ENCODE measurements around the gene GRM5. TPM values are rescaled to one million over a fixed set of nuclear protein-coding genes. Genes with fewer than 3 reads are reported as not detected.
"Not testable (repeated sequence)": the region's sequence is repeated elsewhere in the genome, so short reads cannot be mapped to it uniquely, and the experiment has no call there.

GRM5 gene
- total RNA-seq, result under 1 TPM in 1 of 4 donors, not detected in 3; 0.53 TPM

GRCh38 chr11:89065651-89066201, at the start of gene GRM5:
TSS of gene GRM5 (minus strand) at chr11:89065982. CDS start at chr11:89047872, 18,110 bp downstream.
- H3K9me3 ChIP-seq, H3K4me1 ChIP-seq, H3K27me3 ChIP-seq, H3K4me3 ChIP-seq, H3K27ac ChIP-seq, DNase-seq, H3K36me3 ChIP-seq: not testable (repeated sequence)

- TF ChIP-seq CTCF (IDR thresholded peaks at IDR 0.05), result peak in 4 of 6 experiments; percentile 29 to 56 (median 50)
- H3K4me3 ChIP-seq, H3K27me3 ChIP-seq, DNase-seq, H3K9me3 ChIP-seq, H3K4me1 ChIP-seq, H3K36me3 ChIP-seq, H3K27ac ChIP-seq: not testable (repeated sequence)
Observed at GRCh38 chr11:89097956-89098355, 32.2 kb upstream of the GRM5 start.

DNA sequence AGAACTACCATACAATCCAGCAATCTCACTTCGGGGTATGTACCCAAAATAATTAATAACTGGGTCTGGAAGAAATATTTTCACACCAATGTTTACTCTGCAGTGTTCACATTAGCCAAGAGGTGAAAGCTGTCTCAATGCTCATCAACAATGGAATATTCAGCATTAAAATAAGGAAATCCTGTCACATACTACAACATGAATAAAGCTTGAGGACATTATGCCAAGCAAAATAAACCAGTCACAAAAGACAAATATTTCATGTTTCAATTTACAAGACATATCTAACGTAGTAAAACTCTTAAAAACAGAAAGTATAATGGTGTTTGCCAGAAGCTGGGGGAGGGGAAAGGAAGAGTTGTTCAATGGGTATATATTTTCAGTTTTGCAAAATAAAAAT, 28.0 kb upstream of the GRM5 start:
- H3K27me3 ChIP-seq, DNase-seq, H3K9me3 ChIP-seq, H3K4me1 ChIP-seq, H3K27ac ChIP-seq, H3K36me3 ChIP-seq, H3K4me3 ChIP-seq: not testable (repeated sequence)

- H3K27ac ChIP-seq, H3K4me1 ChIP-seq: not testable (repeated sequence)
Observed at GRCh38 chr11:89084951-89085350, 19.2 kb upstream of the GRM5 start.

GRCh38 chr11:89070911-89071310, 5.1 kb upstream of the GRM5 start:
- not testable (repeated sequence) for H3K36me3 ChIP-seq, H3K9me3 ChIP-seq

More at GRCh38 chr11:89084951-89085350, 19.2 kb upstream of the GRM5 start:
- not testable (repeated sequence) for H3K36me3 ChIP-seq, H3K4me3 ChIP-seq, H3K27me3 ChIP-seq, DNase-seq, H3K9me3 ChIP-seq

GRCh38 chr11:89067264-89067663, 1.5 kb upstream of the GRM5 start:
- no peaks in the 10 kb centered on the region for H3K27me3 ChIP-seq
- no peak overlapping the region for H3K4me3 ChIP-seq
- H3K4me1 ChIP-seq, result no peaks in the 10 kb centered on the region
- no peak overlapping the region for H3K27ac ChIP-seq
- TF ChIP-seq CTCF (IDR thresholded peaks at IDR 0.05) (no peak), POLR2A (IDR thresholded peaks at IDR 0.05) (no peak)
- no peaks in the 10 kb centered on the region for H3K9me3 ChIP-seq
- DNase-seq, result no peak
- no peaks in the 10 kb centered on the region for H3K36me3 ChIP-seq

More at GRCh38 chr11:89070911-89071310, 5.1 kb upstream of the GRM5 start:
- not testable (repeated sequence) for H3K27me3 ChIP-seq, H3K4me1 ChIP-seq, H3K4me3 ChIP-seq, H3K27ac ChIP-seq, DNase-seq

DNA sequence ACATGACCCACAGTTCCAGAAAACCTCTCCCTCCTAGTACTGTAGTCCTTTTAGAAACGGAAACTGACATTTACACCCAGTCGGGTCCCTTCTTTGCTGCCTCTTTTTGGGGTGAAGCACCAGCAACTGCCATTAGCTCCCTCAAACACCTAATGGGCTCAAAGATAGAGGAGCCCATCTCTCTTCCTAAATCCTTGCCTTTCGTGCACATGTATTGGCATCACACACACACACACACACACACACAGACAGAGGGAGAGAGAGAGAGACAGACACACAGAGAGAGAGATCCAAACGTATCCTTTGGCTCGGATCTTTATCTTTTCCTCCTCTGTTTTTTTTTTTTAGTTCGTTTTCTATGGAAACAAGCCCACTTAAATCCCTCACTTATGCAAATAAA, 716 bp downstream of the GRM5 start:
- no peaks in the 10 kb centered on the region for H3K36me3 ChIP-seq
- no peak for DNase-seq
- H3K4me3 ChIP-seq, result no peak overlapping the region
- TF ChIP-seq POLR2A (IDR thresholded peaks at IDR 0.05) (no peak), CTCF (IDR thresholded peaks at IDR 0.05) (no peak)
- no peaks in the 10 kb centered on the region for H3K4me1 ChIP-seq
- H3K27me3 ChIP-seq, result no peaks in the 10 kb centered on the region
- H3K9me3 ChIP-seq, result no peaks in the 10 kb centered on the region
- no peak overlapping the region for H3K27ac ChIP-seq

GRCh38 chr11:89063481-89063951, 2.3 kb downstream of the GRM5 start:
- H3K4me1 ChIP-seq, H3K9me3 ChIP-seq, H3K27ac ChIP-seq, H3K4me3 ChIP-seq, H3K36me3 ChIP-seq, H3K27me3 ChIP-seq, DNase-seq: not testable (repeated sequence)

- H3K27ac ChIP-seq, H3K36me3 ChIP-seq, H3K27me3 ChIP-seq, H3K4me3 ChIP-seq, H3K4me1 ChIP-seq, H3K9me3 ChIP-seq, DNase-seq: not testable (repeated sequence)
Observed at GRCh38 chr11:89062771-89063298, 2.9 kb downstream of the GRM5 start.

GRCh38 chr11:89061839-89062238, 3.9 kb downstream of the GRM5 start:
- H3K27me3 ChIP-seq, DNase-seq, H3K9me3 ChIP-seq, H3K4me3 ChIP-seq, H3K4me1 ChIP-seq, H3K36me3 ChIP-seq, H3K27ac ChIP-seq: not testable (repeated sequence)

DNA sequence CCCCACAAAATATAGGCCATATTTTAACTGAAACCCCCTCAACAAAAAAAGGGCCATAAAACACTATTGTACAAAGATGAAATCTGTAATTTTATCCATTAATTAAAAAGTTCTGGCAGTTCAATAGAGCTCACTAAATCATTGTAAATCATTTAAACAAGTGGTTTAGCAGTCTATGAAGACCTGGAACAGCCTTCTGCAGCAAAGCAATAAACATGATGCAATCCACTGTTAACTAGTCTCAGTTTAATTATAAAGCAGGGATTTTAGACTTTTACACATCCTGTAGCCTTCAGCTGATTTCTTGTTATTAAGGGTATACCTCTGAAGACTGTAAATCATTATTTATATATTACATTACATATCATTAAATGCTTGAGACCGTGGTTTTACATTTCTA, 8.4 kb downstream of the GRM5 start:
- not testable (repeated sequence) for DNase-seq, H3K4me3 ChIP-seq, H3K9me3 ChIP-seq, H3K36me3 ChIP-seq, H3K27ac ChIP-seq, H3K4me1 ChIP-seq, H3K27me3 ChIP-seq
